Measurements from ENCODE around the gene RNF220.

- TF ChIP-seq ZNF565 (CRISPR knock-in tag; conservative IDR thresholded peaks at IDR 0.05; ENCODE audit: low read depth) (no peak), PATZ1 (CRISPR knock-in tag; IDR thresholded peaks at IDR 0.05; ENCODE audit: borderline replicate concordance) (no peak), RARB (CRISPR knock-in tag; IDR thresholded peaks at IDR 0.05) (no peak), CREB5 (CRISPR knock-in tag; IDR thresholded peaks at IDR 0.05; ENCODE audit: low read depth) (no peak), TSHZ2 (CRISPR knock-in tag; IDR thresholded peaks at IDR 0.05) (no peak), POU6F1 (CRISPR knock-in tag; IDR thresholded peaks at IDR 0.05; ENCODE audit: borderline replicate concordance, low read depth) (no peak), ARNTL (CRISPR knock-in tag; IDR thresholded peaks at IDR 0.05; ENCODE audit: borderline replicate concordance, low read depth) (no peak), OSR1 (CRISPR knock-in tag; IDR thresholded peaks at IDR 0.05) (no peak), ZNF70 (CRISPR knock-in tag; IDR thresholded peaks at IDR 0.05) (no peak), BACH2 (CRISPR knock-in tag; IDR thresholded peaks at IDR 0.05; ENCODE audit: borderline replicate concordance) (no peak), ZFP30 (CRISPR knock-in tag; IDR thresholded peaks at IDR 0.05) (no peak), TCF4 (CRISPR knock-in tag; IDR thresholded peaks at IDR 0.05; ENCODE audit: borderline replicate concordance) (no peak), PPARA (CRISPR knock-in tag; IDR thresholded peaks at IDR 0.05; ENCODE audit: borderline replicate concordance) (no peak)
These were observed 198.7 kb downstream of the RNF220 start for GRCh38 chr1:44603718-44604117.

Measured in SK-N-SH treated with all-trans-retinoic acid at 6 μM for 48 hours (cell line).